GM19193 (cell line): ENCODE measurements around the gene PKD1L1.

ENCODE experiments used
- POLR2A ChIP-seq: IDR thresholded peaks from 4 replicates; pipeline ENCODE4 v1.6.1; 2011; ENCODE audit not compliant: insufficient read depth, insufficient read length; ENCODE audit errors: extremely low read depth

PKD1L1 gene

GRCh38 chr7:47811632-47812380, 136.5 kb downstream of the PKD1L1 start:
- TF ChIP-seq POLR2A = no peak

- no peak for TF ChIP-seq POLR2A
Measured at GRCh38 chr7:47809387-47809786, 138.9 kb downstream of the PKD1L1 start.

GRCh38 chr7:47808321-47808720, 139.9 kb downstream of the PKD1L1 start:
- TF ChIP-seq POLR2A = no peak

- TF ChIP-seq POLR2A = no peak
Measured at GRCh38 chr7:47807756-47808155, 140.5 kb downstream of the PKD1L1 start.

GRCh38 chr7:47807126-47807525, 141.1 kb downstream of the PKD1L1 start:
- no peak for TF ChIP-seq POLR2A

- no peak for TF ChIP-seq POLR2A
Measured at GRCh38 chr7:47806701-47807103, 141.6 kb downstream of the PKD1L1 start.

GRCh38 chr7:47804767-47805545, 143.3 kb downstream of the PKD1L1 start:
- TF ChIP-seq POLR2A = no peak

- TF ChIP-seq POLR2A = no peak
Measured at GRCh38 chr7:47803846-47804245, 144.4 kb downstream of the PKD1L1 start.

GRCh38 chr7:47803025-47803424, 145.2 kb downstream of the PKD1L1 start:
- no peak for TF ChIP-seq POLR2A

DNA sequence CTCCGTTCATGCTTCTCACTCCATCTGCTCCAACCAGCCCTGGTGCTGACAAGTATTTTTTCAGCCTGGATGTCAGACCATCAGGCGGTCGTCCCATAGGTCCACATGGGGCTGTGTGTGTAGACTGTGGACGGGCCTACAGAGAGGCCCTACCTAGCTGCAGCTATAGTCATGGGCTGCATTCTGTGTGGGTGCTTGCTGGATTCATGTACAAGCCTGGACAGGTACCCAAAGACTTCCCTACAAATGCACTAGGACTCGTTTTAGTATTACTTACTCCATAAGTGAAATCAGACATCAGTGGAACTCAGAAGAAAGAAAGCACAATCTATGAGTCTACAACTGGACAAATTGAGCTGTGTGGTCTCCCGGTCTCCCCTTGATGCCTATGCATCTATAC, 146.8 kb downstream of the PKD1L1 start:
- no peak for TF ChIP-seq POLR2A

DNA sequence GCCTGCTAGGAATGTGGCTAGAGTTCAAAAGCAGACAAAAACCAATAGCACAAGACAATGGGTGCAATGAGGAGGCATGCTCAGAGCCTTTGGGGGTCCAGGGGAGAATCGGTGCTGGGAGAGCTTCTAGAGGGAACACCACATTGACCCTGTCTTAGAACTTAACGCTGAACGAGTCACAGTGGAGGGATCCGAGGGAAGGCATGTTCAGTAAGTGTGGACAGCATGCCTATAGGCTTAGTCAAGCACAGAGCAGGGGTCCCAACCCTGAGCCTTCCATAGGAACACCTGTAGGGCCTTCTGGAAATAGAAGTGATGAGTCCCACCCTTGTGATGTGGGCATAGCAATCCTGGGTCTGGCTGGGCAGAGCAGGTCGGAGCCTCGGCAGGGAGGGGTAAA, 148.7 kb downstream of the PKD1L1 start:
- no peak for TF ChIP-seq POLR2A

- no peak for TF ChIP-seq POLR2A
Measured at GRCh38 chr7:47796347-47796746, 151.9 kb downstream of the PKD1L1 start.

DNA sequence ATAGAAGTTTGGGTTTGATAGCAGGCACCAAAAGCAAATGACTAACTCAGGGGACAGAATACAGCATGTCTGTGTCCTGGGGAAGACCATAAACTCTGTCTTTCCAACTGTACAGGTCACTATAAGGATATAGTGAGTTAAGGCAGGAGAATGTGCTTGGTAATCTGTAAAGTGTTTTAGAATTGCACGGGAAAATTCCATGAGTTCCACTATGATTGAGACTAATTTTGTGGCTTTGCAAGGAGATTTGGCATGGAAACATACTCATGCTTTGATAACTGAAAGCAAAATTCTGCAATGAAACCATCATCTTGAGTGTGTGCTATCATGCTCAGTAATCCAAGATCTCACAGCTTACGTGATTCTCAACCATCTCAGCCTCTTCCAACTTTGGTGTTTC, 152.6 kb downstream of the PKD1L1 start:
- TF ChIP-seq POLR2A = no peak

GRCh38 chr7:47794016-47794415, 154.2 kb downstream of the PKD1L1 start:
- TF ChIP-seq POLR2A = no peak

- no peak for TF ChIP-seq POLR2A
Measured at GRCh38 chr7:47792521-47793121, 155.6 kb downstream of the PKD1L1 start.

DNA sequence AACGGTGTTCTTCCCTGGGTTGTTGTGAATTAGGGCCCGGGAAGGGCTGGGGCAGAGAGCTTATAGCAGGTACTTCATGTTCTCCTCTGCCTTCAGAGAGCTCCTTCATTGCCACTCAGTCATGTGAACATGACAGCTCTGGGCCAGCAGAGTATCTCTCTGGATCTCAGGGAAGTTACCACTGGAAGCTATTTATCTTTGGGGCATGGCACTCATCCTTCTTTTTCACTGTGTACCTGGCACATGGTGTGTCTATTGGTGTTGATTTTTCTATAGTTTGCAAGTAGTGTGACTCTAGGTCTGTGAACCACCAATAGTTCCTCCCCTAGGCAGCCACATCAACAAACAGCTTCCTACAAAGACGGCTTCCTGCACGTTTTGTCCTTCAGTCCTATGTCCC, 156.6 kb downstream of the PKD1L1 start:
- no peak for TF ChIP-seq POLR2A
